Activated T-helper 1 cell treated with Interleukin-2 at 50 U/mL for 16 hours (primary cell): ENCODE data around the gene PPP1R37.
"Not testable (repeated sequence)": the region's sequence is repeated elsewhere in the genome, so short reads cannot be mapped to it uniquely, and the experiment has no call there.

Source experiments
- DNase-seq: peaks from one replicate; pipeline ENCODE4 v3.0.0-alpha.2; 2020; ENCODE audit warnings: low read depth

The PPP1R37 gene

DNA sequence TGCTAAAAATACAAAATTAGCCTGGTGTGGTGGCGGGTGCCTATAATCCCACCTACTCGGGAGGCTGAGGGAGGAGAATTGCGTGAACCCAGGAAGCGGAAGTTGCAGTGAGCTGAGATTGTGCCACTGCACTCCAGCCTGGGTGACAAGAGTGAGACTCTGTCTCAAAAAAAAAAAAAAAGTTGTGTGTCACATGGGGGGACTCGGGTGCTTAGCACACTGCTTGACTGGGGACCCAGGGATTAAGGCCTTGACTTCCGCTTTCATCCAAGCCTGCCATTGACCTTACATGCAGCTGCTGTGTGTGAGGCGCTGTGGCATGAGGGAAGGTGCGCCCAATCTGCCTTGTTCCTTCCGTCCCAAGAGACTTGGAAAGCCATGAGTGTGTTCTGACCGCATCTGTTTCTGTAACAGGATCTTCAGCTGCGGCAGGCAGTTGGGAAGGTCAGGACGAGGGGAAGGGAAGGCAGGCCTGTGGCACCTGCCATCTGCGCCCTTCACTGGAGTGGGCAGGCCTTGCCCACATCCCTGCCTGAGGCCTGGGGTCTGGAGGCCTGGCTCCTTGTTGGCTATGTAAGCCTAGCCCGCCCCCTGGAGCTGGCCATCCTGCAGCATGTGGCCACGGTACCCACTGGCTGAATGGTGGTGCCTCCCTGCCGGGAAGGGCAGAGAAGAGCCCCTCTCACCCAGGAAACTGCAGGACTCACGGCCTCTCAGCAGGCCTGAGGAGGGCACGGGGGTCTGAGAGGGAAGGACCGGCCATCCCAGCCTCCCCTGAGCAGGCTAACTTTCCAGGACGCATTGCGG, 23.0 kb downstream of the PPP1R37 start:
- no peak for DNase-seq

DNA sequence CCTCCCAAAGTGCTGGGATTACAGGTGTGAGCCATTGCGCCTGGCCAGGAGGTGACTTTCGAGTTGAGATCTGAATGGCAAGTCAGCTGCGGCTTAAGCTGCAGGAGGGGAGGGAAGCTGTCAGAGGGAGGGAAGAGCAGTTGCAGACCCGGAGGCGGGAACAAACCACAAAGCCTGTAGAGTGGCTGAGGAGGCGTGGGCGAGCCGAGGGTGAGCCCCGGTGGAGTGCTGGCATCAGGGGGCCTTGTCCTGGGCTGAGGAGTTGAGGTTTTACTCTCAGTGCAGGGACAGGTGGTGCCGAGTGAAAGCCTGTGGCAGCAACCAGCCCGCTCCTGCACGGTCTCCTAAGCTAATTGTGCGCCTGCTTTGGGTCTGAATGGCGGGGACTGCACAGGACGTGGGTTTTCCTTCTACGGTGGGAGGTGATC, 24.2 kb downstream of the PPP1R37 start:
- no peak for DNase-seq

DNA sequence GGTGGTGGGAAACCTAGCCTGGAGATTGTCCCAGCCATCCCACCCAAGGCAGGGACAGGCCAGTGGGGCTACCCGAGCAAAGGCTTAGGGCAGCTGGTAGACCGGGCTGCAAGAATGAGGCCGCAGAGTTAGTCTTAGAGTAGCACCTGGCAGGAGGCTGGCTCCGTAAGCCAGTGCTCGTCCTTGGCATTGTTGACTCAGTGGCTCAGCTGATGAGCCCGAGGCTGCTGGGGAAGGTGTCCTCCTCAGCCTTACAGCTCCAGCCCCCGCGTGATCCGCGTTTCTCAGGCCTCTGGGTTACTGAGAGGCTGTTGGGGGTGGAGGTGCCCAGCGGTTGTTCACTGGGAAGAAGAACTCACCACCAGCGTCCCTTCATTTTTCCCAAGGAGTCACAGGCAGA, 24.7 kb downstream of the PPP1R37 start:
- DNase-seq, result no peak

DNA sequence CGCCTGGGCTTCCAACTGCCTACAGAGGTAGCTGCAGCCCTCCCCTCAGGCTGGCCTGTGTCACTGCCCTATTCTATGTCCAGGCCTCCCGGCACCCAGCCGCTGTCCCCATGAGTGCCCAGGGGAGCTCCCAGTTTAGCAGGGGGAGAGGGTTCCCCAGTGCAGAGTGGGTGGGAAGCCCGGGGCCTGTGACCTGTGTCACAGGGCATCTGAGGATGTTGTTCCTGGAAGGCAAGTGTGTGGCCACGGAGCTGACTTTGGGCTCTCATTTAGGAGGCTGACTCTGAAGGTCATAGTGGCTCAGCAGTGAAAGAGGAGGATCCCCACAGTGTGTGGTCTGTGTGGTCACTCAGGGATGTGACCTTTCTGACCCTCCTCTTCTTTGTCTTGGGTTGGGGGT, 25.1 kb downstream of the PPP1R37 start:
- DNase-seq, result no peak

DNA sequence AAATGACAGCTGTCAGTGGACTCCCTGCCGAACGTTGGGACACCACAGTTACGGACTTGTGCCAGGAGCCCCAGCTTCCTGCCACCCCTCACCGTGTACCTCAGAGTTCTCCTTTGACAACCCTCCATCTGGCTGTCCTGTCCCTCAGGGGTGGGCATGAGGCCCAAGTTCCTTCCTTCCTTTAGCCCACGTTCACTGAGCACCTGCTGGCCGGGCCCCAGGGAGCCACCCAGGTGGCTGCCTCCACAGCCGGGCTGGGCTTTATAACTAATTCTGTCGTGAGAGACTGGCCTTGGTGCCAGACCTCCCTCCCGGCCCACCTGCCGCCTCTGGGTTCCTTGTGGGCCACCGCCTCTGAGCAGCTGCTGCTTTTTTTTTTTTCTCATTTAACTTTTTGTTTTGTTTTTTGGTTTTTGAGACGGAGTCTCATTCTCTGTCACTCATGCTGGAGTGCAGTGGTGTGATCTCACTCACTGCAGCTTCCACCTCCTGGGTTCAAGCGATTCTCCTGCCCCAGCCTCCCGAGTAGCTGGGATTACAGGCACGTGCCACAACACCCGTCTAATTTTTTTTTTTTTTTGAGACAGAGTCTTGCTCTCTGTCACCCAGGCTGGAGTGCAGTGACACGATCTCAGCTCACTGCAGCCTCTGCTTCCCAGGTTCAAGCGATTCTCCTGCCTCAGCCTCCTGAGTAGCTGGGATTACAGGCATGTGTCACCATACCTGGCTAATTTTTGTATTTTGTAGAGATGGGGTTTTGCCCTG, 25.8 kb downstream of the PPP1R37 start:
- DNase-seq, result not testable (repeated sequence)

DNA sequence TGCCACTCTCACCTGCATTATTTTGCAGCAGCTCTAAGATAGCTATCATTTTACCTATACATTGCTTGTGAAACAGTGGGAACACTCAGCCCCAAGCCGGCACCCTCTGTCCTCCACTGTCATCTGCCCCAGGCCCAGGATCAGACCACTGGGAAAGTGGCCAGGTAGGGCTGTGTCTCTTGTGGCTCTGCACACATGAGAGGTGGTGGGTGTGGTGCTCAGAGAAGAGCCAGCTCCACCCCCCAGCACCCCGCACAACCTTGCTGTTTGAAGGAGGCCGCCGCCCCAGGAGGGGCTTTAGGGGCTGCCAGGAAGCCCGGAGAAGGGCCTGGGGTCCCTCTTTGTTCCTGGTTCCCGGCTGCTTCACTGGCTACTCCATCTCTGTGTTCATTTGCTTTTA, 26.6 kb downstream of the PPP1R37 start:
- no peak for DNase-seq

DNA sequence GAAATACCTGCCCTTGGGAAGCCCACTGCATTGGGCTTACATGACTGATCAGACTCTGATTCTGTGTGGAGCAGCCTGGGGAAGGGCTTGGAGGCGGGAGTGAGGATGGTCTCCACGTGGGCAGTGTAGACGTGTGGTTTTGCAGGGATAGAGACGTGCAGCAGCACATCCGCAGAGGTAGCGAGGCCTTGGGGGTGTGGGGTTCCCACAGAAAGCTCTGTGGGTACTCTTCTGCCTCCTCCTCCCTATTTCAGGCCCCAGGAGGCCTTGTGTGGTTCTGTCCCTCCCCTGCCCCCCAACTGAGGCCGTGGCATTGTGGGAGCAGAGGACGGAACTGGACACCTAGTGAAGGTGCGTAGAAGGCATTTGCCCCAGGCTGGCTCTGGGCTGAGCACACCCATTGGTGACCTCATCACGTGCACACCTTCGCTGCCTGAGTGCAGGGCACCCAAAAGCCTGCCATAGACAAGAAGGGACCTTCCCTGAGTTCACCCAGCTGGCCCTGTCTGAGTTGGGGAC, 28.9 kb downstream of the PPP1R37 start:
- DNase-seq, result no peak

DNA sequence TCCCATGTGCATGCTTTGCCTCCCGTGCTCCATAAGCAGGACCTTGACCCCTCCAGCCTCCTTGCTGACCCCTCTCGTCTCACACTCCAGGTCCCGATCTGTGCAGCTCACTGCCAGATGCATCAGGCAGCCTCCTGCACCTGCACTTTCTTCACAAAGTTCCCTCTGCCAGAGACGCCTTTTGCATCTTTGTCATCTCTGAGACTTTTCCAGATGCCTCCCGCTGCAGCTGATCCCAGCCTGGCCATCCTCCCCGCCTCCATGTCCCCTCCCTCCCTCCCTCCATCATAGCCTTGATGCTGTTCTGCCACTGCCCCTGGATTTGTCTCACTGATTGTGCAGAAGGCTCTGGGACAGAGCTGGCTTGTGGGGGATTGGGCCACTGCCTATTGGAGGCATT, 29.9 kb downstream of the PPP1R37 start:
- no peak for DNase-seq

DNA sequence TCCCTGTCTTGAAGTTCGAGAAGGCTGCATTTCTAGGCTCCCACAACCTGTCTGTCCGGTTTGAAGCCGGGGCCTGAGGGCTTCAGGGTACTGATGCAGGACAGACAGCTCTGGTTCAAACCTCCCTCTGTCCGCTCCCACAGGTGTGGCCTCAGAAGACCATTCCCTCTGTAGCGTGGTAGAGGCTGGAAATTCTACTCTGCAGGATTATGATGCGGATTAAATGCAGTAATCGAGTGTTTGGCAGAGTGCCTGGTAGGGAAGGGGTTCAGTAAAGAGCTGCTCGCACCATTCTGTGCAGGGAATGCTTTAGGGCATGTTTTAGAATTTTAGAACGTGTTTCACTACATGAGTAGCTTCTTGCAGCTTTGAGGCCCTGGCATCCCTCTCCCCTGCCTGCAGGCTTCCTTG, 30.5 kb downstream of the PPP1R37 start:
- no peak for DNase-seq

DNA sequence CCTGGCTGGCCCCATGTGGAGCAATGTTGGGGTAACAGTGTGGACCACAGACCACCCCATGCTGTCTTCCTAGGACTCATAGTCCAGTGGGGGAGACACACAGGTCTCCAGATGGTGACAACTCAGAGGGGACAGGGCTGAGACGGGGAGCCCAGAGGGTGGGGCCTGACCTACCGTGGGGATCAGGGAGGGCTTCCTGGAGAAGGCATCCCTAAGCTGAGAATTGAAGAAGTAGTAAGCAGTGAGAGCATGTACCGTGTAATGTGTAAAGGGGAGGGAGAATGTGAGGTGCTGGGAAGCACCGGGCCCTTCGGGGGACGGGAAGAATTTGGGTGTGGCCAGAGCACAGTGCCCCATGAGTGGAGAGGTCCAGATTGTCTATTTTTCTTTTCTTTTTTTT, 31.0 kb downstream of the PPP1R37 start:
- no peak for DNase-seq

DNA sequence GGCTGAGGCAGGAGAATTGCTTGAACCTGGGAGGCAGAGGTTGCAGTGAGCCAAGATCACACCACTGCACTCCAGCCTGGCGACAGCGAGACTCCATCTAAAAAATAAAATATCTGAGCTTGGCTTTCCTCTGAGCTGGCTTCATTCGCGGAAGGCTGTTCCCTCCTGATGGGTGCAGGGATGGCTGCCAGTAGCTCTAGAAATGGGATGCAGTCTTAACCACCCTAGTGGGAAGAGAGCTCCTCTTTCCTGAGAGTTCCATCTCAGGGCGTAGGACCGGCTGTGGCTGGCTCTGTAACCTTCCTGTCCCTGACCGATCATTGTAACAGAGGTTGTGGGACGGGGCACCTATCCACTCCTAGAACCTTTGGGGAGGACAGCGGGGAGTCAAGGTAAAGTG, 32.4 kb downstream of the PPP1R37 start:
- no peak for DNase-seq

DNA sequence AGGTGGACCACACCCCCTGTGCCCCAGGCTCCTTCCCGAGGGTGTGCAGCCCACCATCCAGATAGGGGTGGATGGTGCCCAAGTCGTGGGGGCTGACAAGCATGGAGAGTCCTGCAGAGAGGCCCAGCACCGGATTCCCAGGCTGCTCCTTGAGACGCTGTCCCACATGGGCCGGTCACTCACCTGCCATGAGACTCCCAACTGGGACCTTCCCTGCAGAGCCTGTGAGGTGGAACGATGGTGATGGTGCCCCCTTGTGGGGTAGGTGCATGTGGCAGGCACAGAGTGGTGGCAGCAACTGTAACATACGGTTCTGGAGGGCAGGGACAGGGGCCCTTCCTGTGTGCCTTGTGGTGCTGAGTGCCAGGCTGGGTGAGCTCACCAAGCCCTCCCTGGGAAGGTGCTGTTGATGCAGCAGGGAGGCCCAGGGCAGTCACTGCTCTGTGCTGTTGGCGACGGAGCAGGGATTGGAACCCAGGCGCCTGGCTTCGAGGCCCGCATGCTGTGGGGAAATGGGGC, 33.1 kb downstream of the PPP1R37 start:
- peak; percentile 41 for DNase-seq

DNA sequence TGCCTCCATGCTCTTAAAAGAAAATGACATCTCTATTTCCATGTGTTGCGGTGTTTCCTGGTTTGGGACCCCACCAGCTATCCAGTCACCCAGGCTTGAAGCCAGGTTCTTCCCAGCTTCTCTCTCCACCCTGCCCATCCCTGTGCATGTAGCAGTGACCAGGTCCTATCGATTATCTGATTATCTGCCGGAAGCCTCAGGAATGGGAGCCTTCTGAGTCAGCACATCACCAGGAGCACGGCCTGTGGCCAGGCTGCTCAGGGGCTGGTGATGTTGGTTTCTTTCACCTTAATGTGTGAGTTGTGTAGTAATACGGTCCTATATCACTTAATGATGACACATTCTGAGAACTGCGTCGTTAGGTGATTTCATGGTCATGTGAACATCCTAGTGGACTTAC, 33.7 kb downstream of the PPP1R37 start:
- no peak for DNase-seq

DNA sequence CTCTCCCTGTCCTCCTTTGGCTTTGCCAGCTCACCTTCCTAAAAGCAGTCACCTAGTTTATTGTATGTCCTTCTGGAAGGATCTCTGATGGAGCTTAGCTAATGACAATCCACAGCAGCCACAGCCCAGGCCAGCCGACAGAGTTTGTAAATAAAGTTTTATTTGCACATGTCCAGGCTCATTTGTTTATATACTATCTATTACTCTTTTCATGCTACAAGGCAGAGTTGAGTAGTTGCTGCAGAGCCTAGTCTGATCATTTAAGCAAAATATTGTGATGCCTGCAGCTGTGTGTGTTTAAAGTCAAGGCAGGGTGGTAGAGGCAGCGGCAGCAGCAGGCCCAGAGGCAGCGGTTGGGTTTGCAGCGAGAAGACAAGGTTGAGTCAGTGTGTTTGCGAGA, 35.2 kb downstream of the PPP1R37 start:
- DNase-seq, result no peak

DNA sequence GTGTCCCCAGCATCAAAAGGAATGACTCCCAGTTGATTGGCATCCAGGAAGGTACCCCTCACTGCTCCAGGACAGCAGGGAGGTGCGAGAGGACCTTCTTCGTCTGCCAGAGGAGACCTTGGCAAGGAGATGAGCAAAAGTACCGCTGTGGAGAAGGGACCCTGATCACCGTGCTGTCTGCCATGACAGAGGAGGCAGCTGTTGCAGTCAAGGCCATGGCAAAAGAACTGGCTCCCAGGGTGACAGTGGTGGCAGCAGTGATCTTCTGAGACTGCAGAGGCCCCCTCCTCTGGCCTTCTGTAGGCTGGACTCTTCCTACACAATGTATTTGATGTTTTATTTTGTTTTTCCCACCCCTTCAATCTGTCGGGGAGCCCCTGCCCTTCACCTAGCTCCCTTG, 35.8 kb downstream of the PPP1R37 start:
- no peak for DNase-seq

DNA sequence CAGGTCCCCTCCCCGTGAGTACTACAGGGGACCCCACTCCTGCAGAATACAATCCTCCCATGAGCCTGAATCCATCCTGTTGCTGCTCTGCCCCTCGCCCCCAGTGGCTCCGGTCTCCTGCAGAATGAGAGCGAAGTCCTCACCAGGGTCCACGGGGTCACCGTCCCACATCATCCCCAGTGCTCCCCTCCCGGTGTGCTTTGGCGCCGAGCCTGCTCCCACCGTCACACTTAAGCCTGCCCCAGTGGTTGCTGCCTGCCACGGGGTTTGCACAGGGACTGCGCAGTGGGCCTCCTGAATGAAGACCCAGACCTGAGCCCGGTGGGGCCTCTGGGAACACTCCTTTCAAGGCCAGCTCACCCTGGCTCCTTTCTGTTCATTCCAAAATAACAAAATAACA, 37.3 kb downstream of the PPP1R37 start:
- no peak for DNase-seq

DNA sequence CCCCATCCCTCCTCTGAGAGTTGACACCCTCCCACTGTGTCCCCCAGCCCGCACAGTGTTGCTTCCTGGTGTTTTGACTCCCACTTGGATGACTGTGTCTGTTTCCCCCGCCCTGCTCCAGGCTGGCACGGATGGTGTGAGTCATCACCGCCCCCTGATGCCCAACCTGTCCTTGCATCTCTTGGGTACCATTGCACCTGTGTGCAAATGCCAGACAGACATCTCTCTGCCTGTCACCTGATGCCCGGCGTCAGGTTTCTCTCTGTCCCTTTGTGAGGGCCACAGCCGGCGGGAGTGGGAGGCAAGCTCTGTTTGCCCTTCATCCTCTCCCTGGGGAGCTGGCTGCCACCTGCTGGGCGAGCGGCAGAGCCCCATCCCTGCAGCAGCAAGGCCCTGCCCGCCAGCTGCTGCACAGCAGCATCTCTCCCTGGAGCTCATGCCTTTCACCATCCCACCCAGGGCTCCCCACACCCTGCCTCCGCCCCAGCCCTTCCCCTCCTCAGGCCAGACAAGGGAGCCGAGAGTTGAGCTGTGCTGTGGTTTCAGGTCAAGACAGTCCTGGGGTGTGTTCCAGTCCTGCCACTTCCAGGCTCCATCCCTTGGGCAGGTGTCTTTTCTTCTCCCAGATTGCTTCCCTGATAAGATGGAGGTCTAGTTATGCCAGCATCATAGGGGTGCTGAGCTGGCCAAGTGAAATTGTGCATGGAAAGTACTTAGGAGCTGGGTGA, 38.1 kb downstream of the PPP1R37 start:
- no peak for DNase-seq

DNA sequence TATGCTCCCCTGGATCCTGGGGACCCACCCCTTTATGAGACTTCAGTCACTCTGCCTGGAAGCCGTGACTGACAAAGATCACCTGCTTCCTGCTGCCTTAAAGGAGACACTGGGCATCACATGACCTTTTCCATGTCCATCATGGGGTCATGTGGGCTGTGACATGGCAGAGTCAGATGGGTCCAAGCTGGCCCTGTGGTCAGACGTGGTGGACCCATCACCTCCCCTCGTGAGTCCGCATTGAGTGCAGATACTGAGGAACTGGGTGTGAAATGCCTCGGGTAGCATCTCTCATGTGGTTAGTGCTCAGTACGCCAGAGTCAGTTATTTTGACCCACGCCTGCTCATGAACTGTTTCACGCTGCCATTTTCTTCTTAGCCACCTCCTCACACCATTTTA, 40.7 kb downstream of the PPP1R37 start:
- DNase-seq, result no peak

DNA sequence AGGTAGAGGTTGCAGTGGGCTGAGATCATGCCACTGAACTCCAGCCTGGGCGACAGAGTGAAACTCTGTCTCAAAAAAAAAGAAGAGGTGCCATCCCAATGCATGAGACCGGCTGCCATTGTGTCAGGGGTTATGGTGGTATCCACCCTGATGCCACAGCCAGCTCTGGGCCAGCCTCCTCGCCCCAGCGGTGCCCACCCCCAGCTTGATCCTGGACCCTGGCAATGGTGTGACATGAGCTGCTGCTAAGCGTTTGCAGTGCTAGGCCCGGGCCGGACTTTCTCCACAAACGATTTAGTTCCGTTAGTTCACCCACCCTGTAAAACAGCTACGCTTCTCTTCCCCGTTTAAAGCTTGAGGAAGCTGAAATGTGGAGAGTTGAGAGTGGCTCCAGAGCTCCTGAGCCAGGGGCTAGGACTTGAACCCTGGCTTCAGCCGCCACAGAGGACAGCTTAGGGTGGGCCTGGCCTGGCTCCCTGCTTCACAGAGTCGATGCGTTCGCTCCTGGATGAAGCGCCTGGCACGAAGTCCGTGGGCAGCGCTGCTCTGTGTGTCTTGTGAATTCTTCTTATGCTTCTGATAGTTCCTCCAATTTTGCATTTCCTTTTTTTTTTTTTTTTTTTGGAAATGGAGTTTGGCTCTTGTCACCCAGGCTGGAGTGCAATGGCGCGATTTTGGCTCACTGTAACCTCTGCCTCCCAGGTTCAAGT, 42.4 kb downstream of the PPP1R37 start:
- no peak for DNase-seq

DNA sequence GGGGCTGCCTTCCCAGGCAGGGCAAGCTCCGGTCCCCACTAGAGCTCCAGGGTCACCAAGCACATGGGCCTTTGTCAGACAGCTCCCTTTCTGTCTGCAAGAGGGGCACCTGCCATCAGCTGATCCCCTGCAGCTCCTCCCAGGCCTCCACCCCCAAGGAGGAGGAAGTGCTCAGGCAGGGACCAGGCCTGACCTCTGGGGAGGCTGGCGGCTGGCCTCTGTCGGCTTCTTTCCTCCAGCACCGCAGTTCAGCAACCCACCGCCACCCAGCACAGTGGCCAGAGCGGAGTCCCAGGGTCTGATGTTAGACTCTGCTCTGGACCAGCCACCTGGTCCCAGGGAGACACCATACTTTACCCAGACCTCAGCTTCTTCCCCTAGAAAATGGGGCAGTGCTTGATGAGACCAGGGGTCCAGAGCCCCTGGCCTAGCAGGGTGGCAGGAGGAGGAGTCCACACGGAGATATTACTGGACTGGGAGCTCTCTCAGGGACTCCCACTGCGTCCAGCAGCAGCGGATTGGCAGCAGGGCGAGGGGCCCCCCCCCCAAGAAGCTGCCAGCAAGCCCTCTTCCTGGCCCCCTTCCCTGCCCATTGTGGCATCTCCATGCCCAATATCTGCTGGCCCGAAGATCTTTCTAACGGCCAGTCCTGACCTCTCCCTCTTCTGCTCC, 43.7 kb downstream of the PPP1R37 start:
- no peak for DNase-seq

DNA sequence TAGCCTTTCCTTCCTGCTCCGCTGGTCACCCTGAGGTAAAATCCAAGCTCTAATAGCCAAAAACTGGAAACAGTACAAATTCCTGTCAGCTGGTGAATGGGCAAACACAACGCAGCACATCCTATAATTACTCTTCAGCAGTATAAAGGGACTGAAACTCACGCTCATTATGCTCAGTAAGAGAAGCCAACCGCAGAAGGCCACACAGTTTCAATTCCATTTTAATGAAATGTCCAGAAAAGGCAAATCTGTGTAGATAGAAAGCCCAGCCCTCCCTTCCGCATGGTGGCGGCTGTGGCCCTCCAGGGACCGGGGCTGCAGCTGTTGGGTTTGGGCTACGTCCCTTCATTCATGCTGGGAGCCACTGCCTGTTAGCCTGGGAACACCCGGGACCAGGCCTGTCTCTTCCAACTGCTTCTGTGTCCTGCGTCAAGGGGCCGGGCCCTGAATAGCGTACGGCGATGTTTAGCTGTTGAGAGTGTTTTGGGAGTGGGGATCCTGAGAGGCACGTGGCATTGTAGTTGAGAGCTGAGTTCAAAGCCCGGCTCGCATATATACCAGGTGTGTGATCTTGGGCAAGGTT, 44.3 kb downstream of the PPP1R37 start:
- no peak for DNase-seq
